HG02840 (cell line): Measurements from ENCODE around the gene TMPRSS11D.

Experiments used
- ATAC-seq: cut with Tn5 transposase; IDR thresholded peaks from one replicate; pipeline ENCODE4 v1.9.1; 2021; ENCODE audit warnings: mild to moderate bottlenecking, moderate library complexity, moderate number of reproducible peaks; ENCODE audit not compliant: unreplicated experiment, low FRiP score

TMPRSS11D gene

DNA sequence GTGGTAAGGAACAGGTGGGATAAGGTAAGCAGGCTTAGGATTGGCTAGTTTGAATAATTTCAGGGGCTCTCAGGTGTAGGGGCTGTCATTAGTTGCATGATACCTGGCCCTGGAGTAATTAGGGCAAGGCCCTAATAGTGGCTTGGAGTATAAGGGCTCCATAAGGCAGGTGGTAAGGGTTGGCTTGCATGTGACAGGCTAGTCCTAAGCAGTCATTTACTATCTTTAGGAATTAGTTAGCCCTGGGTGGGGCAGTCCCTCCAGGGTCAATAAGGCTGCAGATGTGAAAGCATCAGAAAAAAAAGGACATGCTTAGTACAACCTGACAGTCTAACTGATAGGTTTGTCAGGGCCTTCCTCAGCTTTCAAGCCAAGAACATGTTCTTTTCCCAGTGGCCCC lies 7.8 kb upstream of the TMPRSS11D start:
- ATAC-seq: no peak

DNA sequence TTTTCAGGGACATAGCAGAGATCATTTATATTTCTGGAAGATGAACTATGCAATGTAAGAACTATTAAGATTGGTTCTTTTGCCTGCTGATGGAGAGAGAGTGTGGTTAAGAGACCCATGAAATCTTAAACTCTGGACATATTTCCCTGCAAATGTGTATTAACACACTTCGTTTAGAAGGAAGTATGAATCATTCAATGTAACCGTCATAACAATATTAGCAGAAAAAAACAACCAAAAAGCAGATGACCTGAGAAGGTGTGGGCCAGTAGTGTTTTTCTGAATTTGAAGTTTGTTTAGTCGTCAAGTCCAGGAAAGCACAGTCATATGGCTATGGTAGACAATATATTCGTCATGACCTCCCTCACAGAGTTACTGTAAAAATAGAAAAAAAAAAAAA lies 2.5 kb upstream of the TMPRSS11D start:
- ATAC-seq: no peak

DNA sequence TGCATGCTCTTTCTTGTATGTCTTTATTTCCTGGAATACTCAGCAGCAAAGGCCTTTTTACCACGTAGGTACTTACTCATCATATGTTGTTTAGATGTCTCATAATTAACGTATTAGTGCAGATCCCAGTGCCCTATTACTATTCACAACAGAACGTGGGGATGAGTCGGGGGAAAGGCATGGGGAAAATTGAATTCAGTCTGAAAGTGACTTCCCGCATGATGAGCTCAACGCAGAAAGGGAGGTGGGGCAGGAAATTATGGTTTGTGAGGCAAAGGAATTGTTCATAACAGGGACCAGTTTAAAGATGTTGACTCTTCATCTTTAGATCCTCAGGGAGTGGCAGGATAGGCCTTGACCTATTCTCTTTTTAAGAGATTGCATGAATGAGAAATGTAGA lies 2.0 kb upstream of the TMPRSS11D start:
- no peak for ATAC-seq

DNA sequence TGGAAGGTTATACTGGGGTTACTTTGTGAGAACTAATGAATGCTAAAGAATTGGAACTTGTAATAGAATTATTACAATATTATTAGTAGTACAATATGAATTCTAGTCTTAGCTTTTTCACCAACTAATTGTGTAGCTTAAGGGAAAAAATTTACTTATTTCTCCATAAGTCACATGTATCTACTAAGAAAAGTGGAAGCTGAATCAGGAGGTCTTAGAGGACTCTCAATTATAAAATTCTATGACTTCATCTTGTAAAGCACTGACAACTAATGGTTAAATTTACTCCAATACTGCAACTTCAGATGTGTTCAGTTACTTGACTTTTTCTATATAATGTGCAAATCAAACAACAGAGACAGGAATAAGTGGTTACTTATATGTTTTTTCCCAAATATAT lies 899 bp upstream of the TMPRSS11D start:
- no peak for ATAC-seq

DNA sequence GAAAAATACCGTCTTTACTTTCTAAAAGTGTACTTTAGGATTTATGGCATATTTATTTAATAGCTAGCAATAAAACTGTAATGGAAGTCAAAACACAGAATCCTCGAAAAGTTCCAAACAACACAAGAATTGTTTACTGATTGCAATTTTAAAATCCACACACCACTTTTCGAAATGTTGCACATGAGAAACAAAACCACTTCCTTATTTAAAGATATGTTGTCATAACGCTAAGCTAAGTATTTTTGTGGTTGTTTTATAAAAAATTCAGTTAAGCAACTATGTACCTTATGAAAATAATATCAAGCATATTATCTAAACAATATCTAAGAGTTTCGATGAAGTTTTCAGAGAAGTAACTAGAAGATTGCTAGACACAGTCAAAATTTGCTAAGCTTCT lies 344 bp downstream of the TMPRSS11D start:
- no peak for ATAC-seq

DNA sequence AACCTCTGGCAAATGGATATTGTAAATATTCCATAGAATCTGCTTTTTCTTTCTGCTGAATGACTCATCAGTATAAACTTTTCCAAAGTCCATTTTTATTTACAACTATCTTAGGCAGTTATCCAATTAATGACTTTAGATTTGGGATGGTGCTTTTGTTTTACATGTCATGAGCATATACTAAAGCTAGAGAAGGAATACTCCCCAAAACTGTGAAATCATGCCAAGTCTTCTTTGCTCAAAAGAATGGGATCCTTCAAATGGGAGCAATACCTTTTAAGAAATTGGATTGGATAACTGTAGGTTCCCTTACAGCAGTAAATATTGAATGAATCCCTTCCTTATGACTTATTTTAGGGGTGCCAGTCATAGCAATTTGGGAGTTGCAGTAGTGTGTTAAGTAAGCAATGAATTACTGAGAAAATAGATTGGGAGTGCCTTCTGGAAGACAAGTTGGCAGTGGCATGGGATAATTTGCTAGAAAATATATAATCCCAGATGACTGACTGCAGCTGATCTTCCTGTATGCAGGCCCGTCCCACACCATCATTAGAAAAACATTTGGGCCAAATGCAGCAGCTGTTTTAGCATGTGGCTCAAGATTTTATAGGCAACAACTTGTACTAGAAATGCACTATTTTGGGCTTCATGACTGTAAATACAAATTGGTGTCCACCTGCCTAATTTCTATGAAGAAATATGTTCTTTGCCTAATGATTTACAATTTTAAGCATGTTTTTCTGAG lies 2.8 kb downstream of the TMPRSS11D start:
- ATAC-seq: no peak

DNA sequence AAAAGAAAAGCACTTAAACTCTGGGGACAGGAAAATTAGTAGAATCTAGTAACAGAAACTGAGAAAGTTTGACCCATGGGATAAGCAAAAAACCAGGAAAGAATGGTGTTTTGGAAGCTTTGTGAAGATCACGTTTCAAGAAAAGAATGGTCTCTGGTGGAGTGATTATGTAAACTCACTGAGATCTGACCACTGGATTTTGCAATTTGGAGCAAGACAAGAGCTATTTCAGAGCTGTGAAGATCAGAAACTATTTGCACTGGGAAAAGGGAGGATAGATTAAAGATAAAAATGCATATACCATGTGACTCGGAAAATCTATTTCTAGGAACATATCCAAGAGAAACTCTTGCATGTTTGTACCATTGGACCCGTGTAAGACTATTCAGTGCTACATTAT lies 4.3 kb downstream of the TMPRSS11D start:
- ATAC-seq: no peak

DNA sequence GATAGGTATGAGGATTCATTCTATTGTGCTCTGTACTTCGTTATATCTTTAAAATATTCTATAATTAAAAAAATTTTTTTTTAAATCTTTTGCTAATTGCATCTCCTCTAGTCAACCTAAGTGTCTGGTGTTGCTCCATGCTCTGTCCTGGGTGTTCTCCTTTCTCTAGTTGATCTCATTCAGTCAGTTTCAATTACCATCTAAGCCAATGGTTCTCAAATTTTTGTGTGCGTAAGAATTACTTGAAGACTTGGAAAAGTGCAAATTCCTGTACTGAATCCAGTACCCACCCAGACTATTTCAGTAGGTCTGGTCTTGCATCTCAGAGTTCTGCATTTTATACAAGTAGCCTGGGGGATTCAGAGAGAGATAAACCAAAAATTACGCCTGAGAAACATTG lies 6.7 kb downstream of the TMPRSS11D start:
- ATAC-seq: no peak

DNA sequence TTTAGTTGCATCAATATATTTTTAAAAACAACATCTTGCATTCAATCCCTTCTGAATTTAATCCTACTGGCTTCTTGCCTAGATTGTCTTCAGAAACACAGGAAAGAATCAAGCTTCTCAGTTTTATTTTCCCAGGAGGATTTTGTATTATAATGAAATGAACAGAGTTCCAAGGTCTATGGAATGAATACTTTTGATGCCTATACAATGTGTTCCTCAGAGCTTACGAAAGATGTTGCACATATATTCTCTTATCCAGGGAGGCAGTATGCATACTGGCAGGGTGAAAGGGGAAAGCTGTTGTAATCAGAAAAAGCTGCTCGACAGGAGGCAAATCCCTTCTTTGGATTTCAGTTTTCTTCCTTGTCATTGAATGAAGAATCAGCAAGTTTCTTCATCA lies 8.8 kb downstream of the TMPRSS11D start:
- ATAC-seq: no peak

DNA sequence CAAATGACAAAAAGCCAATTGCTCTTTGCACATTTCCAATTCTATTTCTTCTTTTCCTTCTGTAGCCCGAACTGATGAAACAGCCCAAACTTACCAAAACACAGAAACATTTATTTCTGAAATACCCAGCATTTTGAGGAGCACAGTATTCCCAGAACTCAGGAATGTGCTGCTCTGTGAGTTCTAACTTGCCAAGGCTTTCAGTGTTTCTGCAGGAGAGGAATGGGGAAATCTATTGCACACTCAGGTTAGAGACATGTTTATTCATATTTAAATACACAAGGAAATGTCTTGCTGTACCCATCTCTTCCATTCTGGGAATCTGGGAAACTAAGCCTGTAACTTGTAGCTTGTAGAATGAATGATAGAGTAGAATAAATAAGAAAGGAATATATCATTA lies 10.7 kb downstream of the TMPRSS11D start:
- ATAC-seq: no peak

DNA sequence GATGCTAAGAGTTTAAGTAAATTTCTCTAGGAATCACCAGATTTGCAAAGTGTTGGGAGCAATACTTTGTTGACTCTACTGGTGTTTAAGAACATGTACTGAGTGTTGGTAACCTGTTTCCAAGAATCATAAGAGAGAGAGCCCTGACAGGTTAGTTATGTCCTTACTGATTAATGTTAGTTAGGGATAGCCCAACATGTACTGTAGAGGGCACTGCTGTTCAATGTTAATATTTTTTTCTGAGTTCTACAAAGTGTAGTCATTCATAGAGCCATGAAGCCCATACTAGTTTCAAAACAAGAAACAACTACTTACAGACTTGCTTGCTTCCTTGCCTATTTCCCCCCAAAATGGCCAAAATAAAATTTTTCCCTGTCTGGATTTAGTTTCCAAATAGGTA lies 11.9 kb downstream of the TMPRSS11D start:
- ATAC-seq: peak; percentile 77

DNA sequence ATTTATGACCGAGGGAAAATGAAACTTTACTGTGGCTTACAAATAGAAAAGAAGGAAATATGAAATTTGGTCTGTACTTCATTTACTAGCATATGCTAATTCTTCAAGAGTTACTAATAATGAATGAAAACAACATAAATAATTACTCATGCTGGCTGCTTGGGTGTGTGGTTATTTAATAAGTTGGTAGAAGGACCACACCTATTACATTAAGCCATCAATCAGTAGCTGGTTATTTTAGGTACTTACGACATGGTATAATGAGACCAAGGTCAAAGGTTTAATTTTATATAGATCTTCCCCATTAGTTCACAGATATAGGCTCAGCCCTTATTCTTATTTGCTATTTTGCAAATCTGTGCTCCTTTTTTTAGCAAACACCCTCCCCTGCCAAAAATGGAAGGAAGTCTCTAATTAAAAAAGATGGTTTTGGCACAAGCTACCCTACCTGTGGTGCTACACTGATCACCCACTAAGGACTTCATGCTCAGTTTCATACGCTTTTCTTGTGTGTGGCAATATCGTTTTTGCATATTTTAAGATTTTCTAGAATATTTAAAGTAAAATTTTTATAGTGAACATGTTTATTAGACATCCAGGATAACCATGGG lies 14.1 kb downstream of the TMPRSS11D start:
- ATAC-seq: no peak

DNA sequence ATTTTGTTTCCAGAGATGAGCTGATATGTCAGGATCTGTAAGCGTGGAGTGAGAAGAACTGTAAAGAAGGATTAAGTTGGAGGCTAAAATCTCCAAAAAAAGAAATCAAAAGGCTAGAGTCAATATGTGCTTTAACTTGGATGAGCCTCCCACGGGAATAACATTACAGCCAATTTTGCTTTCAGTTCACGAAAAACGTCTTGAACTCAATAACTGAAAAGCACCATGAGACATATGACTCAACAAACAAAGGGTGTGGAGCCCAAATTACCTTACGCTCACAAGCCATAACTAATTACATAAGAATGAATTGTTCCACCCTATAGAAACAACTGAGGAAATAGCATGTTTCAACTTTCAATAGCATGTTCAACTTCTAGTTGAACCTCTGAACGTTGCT lies 22.3 kb downstream of the TMPRSS11D start:
- ATAC-seq: no peak

DNA sequence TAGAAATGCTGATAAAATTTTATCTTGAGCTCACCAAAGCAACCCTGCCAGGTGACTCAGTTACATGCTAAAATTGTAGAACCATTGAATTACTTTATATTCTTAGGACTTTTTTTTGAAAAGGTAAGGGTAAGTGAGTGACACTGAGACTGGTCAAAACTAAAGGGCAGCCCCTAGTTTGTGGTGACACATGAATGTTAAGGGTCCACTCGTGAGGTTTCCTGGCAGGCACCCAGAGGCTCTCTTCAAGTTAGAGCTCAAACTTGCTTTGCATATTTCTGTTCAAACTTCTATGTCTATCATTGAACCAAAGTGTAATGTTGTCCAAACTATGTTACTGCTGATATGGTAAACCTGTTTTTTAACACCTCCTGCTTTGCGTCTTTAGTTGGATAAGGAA lies 30.5 kb downstream of the TMPRSS11D start:
- ATAC-seq: no peak

DNA sequence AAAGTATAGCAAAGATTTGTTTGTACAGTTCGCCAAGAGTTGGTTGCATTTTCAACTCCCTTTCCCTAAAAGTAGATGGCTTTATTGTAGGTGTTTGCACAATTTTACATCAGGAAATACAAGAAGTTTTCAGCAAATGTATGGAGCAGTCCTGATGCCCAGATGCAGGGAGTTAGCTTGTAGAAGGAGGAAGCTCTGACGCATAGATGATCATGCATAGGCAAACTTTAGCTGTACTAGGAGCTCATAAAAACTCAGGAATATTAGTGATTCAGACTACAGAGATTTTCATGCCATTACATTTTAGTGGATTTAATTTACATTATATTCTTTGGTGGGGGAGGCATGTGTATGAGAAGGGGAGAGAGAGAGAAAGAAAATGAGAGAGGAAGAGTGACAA lies 62.9 kb downstream of the TMPRSS11D start:
- ATAC-seq: no peak

DNA sequence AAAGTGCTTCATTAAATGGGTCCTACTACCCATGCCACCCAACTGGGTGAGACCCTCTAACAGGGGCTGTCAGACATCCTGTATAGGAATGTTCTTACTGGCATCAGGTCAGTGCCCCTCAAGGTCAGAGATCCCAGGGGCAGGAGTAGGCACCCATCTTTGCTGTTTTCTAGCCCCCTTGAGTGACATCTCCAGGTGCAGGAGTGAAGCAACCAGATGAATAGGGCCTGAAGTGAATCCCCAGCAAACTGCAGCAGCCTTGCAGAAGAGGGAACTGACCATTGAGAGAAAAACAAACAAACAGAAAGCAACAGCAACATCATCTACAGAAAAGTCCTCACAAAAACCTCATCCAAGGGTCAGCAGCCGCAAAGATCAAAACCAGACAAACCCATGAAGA lies 73.8 kb downstream of the TMPRSS11D start:
- no peak for ATAC-seq

DNA sequence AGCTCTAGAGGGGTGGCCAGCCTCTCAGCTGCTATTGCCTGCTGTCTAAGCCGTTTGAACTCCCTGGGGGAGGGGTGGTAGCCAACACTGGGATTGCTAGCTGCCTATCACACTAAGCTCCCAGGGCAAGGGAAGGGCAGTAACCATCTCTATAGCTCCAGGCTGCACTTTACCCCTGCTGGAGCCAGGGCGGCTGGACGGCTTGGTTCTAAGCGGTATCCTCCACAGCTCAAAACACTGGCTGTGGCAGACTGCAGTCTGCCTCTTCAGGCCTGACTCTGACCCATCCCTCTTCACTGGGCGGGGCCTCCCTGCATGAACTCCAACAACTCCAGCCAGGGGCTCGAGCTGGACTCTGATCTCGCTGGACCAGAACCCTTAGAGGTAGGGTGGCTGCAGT lies 74.3 kb downstream of the TMPRSS11D start:
- no peak for ATAC-seq

DNA sequence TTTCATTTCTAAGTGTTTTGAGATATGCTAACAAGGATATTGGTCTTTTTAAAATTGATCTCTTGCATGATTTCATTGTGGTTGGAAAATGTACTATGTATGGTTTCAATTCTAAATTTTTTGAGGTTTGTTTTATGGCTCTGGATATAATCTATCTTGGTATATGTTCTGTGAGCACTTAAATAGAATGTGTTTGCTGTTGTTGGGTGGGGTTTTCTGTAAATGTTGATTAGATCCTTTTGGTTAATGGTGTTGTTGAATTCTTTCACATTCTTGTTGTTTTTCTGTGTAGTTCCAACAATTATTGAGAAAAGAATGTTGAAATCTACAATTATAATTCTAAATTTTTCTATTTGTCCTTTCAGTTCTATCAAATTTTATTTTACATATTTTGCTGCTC lies 87.0 kb downstream of the TMPRSS11D start:
- no peak for ATAC-seq

DNA sequence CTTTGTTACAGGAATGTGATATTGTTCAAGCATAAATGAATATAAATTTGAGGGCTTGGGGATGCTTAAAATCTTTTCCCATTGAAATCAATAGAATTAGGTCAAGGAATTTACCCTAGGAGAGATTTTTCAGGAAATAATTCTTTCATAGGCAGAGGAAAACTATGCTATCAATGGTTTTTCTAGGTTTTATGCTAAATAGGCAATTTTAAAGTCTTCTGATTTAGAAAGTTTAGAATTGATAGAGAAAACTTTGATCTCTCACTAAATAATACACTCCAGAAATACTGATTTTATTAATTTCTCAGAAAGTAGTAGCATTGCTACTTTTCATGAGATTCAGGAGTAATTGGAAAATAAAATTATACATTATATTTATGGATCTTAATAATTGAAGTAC lies 93.1 kb downstream of the TMPRSS11D start:
- ATAC-seq: no peak

DNA sequence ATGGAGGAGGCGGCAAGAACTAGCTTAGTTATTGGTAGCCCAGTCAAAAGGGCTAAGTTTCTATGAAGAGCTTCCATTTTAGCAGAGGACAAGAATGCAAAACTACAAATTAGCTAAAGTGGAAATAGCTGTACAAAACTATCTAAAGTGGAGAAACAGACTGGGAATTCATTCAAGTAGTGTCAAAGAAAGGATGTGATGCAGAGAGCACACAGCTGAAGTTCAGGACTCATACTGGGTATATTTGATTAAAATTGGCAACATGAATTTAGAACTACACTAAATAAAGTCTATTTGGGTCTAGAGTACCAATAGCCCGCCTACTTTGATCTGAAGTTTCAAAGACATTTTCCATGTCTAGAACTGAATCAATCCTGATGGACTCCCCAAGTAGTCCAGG lies 96.5 kb downstream of the TMPRSS11D start:
- no peak for ATAC-seq

DNA sequence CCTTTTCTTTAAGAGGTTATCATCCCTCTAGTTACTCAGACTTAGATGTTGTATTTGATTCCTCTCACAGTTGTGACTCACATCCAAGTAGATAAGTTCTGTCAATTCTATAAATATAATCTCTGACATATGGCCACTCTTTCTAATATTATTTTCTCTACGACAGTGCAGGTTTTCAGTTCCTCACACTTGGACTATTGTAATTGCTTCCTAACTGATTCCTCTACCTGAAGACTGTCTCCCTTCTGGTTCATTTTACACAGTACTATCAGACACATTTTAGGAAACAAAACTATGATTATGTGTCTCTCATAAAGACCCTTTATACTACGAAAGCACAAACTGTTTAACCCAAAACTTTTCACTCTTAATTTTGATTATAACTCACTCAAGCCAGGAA lies 98.3 kb downstream of the TMPRSS11D start:
- ATAC-seq: no peak

DNA sequence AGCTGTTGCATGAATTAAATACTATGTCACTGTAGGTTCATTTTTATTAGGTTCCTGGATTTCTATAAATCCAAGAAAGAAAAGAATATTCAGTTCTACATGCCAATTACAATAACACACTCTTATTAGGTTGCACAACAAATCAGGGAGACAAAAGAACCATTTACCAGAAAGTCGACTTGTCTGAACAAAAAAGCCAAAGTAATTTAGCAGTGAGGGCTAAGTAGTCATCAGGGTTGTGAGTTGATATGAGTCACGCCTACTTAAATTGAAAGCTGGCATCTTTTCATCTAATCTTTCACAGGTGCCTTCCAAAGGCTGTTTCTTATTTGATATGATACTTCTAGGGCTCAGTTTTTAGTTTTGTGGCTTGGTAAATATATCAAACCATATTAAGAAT lies 104.2 kb downstream of the TMPRSS11D start:
- ATAC-seq: no peak

DNA sequence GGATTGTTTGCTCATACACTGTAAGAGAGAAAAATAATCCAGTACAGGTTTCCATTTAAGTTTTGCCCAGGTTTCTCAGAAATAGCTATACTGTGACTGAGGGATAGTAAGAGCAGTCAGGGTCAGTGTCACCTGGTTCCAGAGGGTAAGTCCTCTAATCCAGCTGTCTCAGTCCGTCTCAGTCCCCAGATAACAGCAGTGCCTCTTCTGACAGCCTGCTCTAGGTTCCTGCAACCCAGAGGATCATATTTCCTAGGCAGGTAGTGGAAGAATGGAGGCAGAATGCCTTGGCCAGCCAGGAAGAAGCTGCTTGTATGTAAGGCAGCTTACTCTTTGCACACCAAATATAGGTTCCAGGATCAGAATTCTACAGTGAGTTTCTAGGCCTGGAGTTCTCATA lies 107.1 kb downstream of the TMPRSS11D start:
- no peak for ATAC-seq
